Stimulated activated CD8-positive, alpha-beta memory T cell treated with anti-CD3 and anti-CD28 coated beads, Interleukin-15, amount 100 ng/mL, for 4 hours (primary cell): ENCODE measurements around the gene MANF.
A peak's percentile ranks its signal among the peaks of the same experiment; 100 is the strongest.
"Not testable (repeated sequence)": the region's sequence is repeated elsewhere in the genome, so short reads cannot be mapped to it uniquely, and the experiment has no call there.

Source experiments
- DNase-seq, 2 donors: peaks; one replicate each; pipeline ENCODE4 v3.0.0-alpha.2; 2020; ENCODE audit warnings: low read depth in 2 of 2

Gene MANF

DNA sequence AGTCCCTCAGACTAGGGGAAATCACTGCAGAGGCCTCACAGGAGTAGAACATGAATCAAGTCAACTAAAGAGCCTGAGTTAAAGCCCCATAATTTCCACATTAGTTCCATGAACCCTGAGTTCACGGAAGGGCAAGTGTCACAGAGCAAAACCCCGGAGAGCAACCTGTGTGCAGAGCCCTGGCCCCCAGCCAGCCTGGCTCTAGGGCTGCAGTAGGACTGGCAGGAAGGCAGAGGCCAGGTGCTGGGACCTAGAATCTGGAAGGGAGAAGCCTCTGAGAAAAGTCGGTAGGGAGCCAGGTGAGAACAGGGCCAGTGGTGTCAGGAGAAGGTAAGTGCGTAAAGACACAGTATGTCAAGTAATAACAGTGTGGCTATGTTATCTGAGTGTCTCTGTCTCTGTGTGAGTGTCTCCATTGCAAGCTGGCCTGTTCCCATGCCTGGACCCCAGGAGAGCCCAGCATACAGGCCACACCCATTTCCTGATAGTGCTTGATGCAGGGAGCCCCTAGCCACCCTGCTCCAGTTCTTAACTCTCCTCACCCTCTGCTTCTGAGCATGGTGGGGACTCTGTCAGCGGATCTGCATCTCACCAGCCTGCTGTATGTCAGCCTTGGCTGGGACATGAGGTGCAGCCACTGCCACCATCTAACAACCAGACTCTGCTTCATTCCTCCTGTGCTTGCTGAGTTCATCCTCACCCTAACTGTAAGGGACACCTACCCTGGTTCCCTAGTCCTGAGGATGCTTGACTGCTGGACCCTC lies 11.3 kb upstream of the MANF start:
- DNase-seq: no peak

DNA sequence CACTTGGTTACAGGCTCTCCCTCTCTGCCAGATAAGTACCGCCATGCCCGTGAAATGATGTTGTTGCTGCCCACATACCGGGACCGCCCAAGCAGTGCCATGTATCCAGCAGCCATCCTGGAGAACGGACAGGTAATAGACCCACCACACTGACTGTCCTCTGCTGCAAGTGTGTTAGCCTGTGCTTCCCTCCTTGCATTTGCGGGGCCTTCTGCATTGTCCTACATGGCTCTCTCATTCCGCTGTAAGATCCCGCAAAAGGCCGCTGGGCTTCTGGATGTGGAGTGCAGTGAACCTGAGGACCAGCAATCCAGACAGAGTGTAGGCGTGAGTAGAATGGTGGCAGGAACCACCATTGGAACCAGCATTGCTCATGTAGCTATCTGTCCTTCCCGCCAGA lies 10.6 kb upstream of the MANF start:
- no peak for DNase-seq

DNA sequence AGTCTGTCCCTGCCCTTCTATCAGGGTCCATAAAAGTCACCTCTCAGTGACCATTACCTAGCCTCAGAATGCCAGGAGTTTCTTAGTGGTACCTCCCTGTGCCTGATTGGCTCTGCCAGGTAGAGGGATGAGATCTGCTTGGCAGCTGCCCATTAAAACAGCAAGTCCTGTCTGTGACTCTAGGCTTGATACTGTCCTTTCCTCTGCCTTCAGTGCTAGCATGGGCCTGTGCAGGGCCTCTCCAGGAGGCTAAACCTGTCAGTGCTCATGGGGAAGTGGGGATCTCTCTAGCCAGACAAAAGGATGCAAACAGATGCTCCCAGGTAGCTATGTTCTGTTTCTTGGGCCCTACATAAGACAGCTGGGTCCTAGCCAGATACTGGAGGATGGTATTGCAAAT lies 10.0 kb upstream of the MANF start:
- no peak for DNase-seq

DNA sequence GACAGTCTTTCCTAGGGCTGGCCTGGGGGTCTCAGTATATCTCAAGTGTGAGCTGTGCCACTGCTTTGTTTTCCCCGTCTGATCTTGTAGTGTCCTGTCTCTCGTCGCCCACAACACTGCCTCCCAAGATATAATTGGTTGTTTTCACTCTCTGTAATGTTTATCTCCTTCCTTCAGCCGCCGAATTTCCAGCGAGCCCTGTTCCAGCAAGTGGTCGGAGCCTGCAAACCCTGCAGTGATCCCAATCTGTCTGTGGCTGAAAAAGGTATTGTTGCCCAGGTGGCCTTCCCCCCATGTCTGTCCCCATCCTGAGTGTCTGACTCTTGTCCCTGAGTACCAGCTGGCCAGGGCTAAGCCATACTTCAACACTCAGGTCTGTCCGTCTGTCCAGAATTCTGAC lies 9.5 kb upstream of the MANF start:
- DNase-seq: no peak

DNA sequence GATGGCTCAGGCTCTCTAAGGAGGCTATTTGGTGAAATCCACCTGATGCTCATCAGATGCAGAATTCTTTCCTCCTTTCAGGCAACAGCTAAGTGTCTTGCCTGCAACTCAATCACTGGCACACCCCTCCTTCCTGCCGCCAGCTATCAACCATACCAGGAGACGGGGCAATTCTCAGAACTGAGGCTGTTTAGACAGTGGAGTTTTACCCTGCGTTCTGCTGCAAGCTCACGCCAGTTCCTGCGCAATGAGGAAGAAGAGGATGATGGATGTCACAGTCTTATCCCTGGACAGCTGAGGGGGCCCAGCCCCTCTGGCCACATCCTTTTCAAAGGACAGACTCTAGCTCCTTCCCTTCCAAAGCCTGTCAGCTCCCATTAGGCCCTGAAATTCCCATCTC lies 7.0 kb upstream of the MANF start:
- DNase-seq: no peak

DNA sequence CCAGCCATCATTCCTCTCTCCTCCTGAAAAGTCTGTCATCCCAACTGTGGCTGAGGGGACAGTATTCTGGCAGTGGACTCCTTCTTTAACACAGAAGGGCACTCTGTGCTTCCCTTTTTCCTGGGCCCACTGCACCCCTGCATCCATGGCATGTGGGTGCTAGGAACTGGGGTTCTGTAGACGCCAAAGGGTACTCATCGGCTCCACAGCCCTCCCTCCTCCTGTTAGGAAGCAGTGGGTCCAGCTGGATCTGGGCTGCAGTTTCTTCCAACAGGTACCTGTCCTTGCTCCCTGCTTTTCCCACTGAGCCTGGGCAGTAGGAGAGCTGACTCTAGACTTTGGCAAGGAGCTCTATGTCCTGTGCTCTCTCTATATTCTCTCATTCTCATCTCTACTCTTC lies 6.4 kb upstream of the MANF start:
- no peak for DNase-seq

DNA sequence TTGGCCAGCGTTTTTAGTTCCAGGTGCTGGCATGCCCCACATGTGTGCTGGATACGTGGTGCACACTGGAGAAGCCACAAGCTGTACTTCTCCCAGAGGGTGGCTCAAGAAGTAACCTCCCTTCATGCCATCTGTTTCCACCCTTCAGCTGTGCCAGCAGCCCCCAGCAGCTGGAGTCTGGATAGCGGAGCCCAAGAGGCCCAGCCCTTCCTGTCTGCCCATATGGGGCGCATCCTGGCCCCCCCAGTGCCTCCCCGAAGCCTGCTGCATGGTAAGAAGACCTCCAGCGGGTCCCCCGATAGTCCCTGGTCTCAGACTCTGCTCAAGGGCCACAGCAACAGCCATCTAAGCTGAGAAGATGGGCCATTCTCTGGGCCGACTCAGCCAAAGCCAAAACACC lies 5.8 kb upstream of the MANF start:
- DNase-seq: no peak

DNA sequence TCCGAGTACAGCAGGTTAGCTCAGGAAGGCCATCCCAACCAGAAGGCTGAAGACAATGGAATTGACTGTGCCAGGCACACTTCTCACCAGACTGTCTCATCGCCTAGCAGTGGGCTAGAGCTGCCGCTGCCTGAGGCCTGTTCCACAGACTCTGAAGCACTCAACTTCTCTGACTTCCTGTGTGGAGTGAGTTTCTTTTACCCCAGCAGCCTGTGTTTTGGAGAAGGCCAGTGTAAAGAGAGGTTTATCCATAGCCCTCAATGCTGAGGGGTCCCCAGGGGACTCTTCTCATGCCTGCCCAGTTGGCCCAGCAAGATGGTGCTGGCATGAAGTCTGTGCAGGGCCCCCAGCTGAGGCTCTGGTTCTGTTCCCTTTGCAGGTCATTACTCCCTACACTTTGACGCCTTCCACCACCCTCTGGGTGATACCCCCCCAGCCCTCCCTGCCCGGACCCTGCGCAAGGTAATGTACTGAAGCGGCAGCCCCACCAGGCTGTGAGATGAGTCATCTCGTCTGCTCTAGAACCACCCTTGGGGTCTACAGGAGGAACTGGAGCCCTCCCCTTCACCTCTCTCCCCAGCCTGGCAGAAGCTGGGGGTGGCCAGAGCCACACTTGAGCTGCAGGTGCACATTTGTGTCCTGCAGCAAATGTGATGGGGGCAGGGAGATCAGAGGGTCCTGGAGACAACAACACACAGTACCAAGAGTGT lies 5.2 kb upstream of the MANF start:
- no peak for DNase-seq

DNA sequence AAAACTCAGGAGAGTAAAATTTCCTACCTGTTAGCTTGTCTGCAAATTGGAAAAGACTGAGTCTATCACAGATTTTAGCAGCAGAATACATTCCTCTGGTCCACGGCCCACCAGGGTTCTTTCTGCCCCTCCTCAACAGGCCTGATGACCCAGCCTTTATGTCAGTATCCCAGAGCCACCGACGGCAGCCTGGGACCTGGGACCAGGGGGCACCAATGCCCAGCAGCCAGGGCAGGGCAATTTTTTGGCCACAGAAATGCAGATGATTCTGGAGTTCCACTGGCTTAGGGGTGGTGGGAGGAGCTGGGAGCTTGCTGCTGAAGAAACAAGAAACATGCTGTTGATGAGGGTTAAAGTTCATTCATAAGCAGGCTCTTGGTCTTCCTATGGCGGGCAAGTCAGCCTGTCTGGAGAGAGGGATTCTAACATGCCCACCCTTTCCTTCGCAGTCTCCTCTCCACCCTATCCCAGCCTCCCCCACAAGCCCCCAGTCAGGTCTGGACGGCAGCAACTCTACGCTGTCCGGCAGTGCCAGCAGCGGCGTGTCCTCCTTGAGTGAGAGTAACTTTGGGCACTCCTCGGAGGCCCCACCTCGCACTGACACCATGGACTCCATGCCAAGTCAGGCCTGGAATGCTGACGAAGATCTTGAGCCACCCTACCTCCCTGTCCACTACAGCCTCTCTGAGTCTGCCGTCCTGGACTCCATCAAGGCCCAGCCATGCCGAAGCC lies 4.3 kb upstream of the MANF start:
- DNase-seq: no peak

DNA sequence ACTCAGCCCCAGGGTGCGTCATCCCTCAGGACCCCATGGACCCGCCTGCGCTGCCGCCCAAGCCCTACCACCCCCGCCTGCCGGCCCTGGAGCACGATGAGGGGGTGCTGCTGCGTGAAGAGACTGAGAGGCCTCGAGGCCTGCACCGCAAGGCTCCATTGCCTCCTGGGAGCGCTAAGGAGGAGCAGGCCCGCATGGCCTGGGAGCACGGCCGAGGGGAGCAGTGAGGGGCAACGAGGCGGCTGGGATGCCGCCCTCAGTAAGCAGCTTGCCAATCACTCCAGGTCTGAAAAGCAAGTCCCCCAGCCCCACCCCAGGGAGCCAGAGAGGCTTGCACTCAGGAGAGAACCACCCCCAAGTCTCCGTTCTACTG lies 3.8 kb upstream of the MANF start:
- no peak for DNase-seq

DNA sequence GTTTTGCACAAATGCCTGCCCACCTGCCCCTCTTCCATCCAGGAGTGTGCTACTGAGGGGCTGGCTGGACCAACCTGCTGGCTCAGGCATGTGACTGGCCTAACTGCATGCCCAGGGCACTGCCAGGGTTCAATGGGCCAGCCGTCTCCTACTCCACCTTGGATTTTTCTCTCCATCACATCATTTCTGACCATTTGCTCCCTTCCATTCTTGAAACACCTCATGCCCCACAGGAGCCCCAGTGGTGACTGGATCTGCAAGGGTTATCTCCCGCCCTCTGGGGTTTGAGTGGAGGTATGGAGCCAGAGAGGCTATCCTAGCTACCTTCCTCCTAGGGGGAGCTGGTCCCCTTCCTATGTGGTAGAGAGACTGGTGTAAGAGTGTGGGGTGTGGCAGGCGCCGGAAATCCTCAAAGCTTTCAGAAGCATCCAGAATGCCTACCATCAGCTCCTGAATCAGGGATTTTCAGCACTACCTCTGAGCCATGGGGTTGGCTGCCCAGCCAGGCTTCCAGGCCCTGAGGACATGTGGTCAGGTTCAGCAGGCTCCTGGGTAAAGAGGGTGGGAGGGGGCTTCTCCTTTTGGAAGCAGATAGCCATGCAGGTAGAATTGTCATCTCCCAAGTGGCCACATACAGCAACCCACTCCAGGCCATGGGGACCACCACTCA lies 2.9 kb upstream of the MANF start:
- DNase-seq: no peak

DNA sequence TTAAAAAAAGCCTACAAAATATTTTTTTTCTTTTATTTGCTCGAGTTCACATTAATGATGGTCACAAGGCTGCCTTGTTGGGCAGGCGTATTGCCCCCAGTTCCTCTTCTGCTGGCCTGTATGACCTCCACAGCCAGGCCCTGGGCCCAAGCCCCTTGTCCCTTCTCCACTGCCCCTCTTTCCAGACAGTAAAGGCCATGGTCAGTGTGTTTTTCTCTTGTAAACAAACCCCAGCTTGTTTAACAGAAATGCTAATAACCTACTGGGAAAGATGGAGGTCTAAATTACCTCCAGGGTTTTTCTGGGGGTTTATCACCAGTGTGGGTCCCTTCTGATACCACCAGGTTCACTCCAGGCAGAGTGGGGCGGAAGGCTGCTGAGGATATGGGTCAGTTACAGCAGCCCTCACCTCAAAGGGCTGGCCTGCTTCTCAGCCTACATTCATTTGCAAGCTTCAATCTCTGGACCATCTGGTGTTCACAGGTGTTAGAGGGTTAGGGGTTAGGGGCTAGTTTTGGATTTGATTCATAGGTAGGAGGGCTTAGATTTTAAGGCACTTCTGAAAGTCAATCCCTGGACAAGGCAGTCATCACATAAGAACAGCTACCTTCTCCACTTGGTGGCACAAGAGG lies 2.0 kb upstream of the MANF start:
- no peak for DNase-seq

DNA sequence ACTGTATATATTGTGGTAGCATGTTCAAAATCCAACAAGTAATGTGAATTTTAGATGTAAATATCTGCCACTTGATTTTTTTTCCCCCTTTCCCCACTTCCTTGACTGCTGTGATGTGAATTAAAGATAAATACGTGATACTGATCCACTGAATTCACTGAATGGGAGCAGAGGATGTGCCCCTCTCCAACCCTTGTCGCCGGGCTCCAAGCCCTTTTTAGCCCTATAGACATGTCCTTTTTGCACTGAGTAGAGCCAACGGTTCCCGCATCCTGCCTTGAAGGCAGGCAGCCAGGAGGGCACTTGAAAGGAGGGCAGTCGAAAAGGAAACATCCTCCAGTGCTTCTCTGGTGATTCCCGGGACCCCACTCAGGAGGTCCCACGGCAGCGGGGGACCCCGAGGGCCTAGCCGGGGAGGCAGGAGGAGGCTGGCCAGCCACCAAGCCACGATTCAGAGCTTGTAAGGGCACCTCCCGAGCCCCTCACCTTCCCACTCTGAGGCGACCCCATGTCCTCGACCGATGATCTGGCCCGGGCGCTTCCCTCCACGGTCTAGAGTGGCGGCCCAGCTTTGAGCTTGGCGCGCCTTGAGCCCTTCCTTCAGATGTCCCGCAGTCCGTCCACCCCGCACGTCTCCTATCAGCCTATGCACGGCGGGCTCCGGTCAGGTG lies 901 bp upstream of the MANF start:
- DNase-seq: no peak

DNA sequence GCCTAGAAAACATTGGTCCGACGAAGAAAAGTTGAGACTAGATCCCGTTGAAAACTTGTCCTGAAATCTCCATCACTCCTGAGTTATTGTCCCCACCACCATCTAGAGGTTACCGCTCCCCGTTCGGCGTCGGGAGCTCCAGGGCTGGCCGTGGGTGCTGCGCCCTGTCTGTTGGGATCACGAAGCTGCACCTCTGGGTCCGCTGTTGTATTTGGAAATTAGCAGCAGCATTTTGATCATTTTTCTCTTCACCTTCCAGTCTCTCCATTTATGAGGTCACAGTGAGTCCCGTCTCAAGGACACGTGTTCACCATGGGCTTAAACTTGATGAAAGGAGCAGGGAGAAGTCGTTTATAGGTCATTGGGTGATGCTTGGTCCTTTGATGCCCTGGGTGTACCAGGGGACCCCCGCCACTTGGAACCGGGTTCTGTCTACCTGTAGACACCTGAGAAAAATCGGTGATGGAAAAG lies 565 bp downstream of the MANF start:
- no peak for DNase-seq

DNA sequence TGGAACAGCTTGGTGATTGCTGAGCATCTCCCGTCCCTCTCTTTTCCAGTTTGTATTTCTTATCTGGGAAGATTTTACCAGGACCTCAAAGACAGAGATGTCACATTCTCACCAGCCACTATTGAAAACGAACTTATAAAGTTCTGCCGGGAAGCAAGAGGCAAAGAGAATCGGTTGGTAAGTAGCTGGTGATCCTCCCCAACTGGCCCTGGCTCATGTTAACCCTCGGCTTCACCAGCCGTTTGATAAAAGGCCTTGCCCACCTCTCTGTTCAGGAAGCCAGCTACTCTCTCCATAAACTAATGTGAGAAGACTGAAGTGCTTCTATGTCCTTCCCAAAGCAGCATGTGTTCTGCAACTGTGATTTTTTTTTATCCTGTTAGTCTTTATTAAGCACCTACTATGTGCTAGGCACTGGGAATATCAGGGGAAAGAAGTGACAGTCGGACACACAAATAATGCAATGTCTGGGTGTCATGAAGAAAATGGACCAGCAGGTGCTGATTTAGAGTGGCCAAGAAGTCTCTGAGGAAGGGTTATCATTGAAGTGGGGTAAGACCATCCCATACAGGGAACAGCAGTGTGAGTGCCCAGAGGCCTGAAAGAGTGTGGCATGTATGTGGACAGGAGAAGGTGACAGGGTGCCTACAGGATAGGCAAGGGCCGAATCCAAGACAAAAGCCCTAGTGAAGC lies 1.2 kb downstream of the MANF start:
- DNase-seq: no peak

DNA sequence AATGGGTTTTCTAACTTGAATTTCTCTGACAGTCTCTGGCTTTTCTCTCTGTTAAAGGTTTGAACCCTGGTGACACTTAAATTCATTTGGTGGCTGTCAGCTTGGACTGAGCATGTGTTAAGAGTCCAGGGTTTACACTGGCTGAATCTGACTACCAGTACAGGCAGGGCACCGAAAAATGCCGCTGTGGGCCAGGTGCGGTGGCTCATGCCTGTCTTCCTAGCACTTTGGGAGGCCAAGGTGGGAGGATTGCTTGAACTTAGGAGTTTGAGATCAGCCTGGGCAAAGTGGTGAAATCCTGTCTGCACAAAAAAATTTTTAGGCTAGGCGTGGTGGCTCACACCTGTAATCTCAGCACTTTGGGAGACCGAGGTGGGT lies 1.8 kb downstream of the MANF start:
- no peak for DNase-seq

DNA sequence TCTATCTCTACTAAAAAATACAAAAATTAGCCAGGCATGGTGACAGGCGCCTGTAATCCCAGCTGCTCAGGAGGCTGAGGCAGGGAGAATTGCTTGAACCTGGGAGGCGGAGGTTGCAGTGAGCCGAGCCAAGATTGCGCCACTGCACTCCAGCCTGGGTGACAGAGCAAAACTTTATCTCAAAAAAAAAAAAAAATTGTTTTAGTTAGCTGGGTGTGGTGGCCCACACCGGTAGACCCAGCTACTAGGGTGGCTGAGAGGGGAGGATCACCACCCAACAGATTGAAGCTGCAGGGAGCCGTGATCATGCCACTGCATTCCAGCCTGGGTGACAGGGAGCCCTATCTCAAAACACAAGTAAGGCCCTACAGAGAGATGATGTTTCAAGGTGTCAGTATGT lies 2.2 kb downstream of the MANF start:
- not testable (repeated sequence) for DNase-seq

DNA sequence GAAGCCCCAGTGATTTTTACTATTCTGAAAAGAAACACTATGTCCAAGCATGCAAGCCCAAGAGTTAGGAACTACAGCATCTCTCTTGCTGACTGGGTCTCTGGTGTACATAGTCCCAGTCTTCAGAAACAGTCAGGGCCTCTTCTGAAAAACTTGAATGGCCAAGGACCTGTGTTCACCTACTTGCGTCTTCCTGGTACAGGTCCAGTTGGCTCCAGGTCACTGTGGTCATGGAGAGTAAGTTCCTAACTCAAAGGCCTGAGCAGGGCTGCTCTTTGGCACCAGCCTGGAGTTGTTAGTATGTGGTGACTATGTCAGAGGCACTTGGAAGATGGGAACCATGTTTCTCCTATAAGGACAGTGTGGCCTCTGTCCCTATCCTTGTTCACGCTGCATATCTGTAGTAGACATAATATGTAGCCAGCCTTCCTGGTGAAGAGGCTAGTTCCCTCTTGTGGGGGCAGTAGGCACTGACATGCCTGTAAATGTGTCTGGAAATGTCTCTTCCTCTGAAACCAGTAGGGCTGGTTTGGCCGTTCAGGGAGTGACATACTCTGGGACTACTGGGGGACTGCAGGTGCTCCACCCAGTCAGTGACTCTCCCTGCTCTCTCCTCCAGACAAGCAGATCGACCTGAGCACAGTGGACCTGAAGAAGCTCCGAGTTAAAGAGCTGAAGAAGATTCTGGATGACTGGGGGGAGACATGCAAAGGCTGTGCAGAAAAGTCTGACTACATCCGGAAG lies 3.4 kb downstream of the MANF start:
- DNase-seq: no peak

DNA sequence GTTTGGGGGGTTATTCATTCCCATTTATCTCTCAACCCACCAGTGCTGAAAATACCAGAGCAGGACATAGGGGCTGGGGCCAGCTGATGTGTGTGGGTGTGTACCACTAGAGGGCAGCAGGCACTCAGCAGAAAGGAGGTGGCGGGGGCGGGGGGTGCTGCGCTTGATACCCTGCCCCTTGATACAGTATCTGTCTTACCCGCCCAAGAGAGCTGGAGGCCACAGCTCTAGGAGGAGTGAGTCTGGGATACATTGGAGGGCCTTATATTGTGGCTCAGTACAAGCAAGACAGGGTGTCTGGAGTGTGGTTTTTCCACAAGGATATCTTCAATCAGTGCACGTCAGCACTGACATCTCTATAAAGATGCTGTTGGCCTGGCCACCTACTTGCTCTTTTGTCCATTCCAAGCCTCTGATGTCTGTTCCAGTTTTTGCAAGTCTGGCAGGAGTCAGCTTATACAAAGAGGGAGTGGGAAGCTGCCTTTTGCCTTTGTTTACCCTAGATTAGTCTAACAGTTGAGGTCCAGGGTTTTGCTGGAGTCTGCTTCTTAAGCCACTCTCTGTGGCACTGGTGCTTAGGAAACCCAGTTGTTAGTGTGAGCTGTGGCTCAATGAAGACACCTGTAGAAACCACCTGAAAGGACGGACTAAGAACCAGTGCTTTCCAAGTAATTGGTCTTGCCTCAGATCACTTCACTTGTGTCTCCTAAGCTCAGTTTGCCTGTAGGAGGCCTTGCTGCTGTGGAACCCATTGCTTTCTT lies 4.5 kb downstream of the MANF start:
- peak in 1 of 2 donors; percentile 13 for DNase-seq
